ENCODE measurements around the gene ATP5PB.

The ATP5PB gene

GRCh38 chr1:111475701-111476100 is 26.4 kb downstream of the ATP5PB start:
- peak; percentile 61 for DNase-seq (ENCODE audit: low spot score)

GRCh38 chr1:111476214-111476613 is 26.9 kb downstream of the ATP5PB start:
- DNase-seq (ENCODE audit: low spot score) = no peak

- peak; percentile 53 for DNase-seq (ENCODE audit: low spot score)
Measured at GRCh38 chr1:111476761-111477309, 27.6 kb downstream of the ATP5PB start.

GRCh38 chr1:111480674-111481073 is 31.4 kb downstream of the ATP5PB start:
- DNase-seq (ENCODE audit: low spot score) = no peak

- DNase-seq (ENCODE audit: low spot score) = peak; percentile 64
Measured at GRCh38 chr1:111481387-111482221, 32.3 kb downstream of the ATP5PB start.

- no peak for DNase-seq (ENCODE audit: low spot score)
Measured at GRCh38 chr1:111483166-111483565, 33.9 kb downstream of the ATP5PB start.

- no peak for DNase-seq (ENCODE audit: low spot score)
Measured at GRCh38 chr1:111483876-111484275, 34.6 kb downstream of the ATP5PB start.

- DNase-seq (ENCODE audit: low spot score) = no peak
Measured at GRCh38 chr1:111484391-111485026, 35.2 kb downstream of the ATP5PB start.

- no peak for DNase-seq (ENCODE audit: low spot score)
Measured at GRCh38 chr1:111486431-111486830, 37.2 kb downstream of the ATP5PB start.

GRCh38 chr1:111487133-111487532 is 37.9 kb downstream of the ATP5PB start:
- no peak for DNase-seq (ENCODE audit: low spot score)

GRCh38 chr1:111488669-111489068 is 39.4 kb downstream of the ATP5PB start:
- DNase-seq (ENCODE audit: low spot score) = no peak

GRCh38 chr1:111489604-111490003 is 40.3 kb downstream of the ATP5PB start:
- no peak for DNase-seq (ENCODE audit: low spot score)

- no peak for DNase-seq (ENCODE audit: low spot score)
Measured at GRCh38 chr1:111490220-111490619, 41.0 kb downstream of the ATP5PB start.

GRCh38 chr1:111491070-111491469 is 41.8 kb downstream of the ATP5PB start:
- DNase-seq (ENCODE audit: low spot score) = no peak

GRCh38 chr1:111496398-111496797 is 47.1 kb downstream of the ATP5PB start:
- no peak for DNase-seq (ENCODE audit: low spot score)

GRCh38 chr1:111497592-111497991 is 48.3 kb downstream of the ATP5PB start:
- no peak for DNase-seq (ENCODE audit: low spot score)

GRCh38 chr1:111499026-111499785 is 49.9 kb downstream of the ATP5PB start:
- no peak for DNase-seq (ENCODE audit: low spot score)

- DNase-seq (ENCODE audit: low spot score) = no peak
Measured at GRCh38 chr1:111501645-111502044, 52.4 kb downstream of the ATP5PB start.

GRCh38 chr1:111503585-111504060 is 54.4 kb downstream of the ATP5PB start, which contains the start of the genes ADORA3 and TMIGD3:
Gene ADORA3 (minus strand): TSS chr1:111503633. CDS start chr1:111503354, 279 bp downstream.
Gene TMIGD3 (minus strand): TSS chr1:111503633. CDS start chr1:111503354, 279 bp downstream.
- peak; percentile 22 for DNase-seq (ENCODE audit: low spot score)

- DNase-seq (ENCODE audit: low spot score) = no peak
Measured at GRCh38 chr1:111504097-111504496, 54.8 kb downstream of the ATP5PB start.

- peak; percentile 17 for DNase-seq (ENCODE audit: low spot score)
Measured at GRCh38 chr1:111505641-111506119, 56.4 kb downstream of the ATP5PB start.

- DNase-seq (ENCODE audit: low spot score) = no peak
Measured at GRCh38 chr1:111506561-111506960, 57.3 kb downstream of the ATP5PB start.
